HG03520 (cell line): ENCODE results near the gene BCAS3.

Experiments
- ATAC-seq: cut with Tn5 transposase; IDR thresholded peaks from one replicate; pipeline ENCODE4 v1.9.1; 2021; ENCODE audit warnings: mild to moderate bottlenecking, moderate library complexity; ENCODE audit not compliant: unreplicated experiment

The BCAS3 gene

DNA sequence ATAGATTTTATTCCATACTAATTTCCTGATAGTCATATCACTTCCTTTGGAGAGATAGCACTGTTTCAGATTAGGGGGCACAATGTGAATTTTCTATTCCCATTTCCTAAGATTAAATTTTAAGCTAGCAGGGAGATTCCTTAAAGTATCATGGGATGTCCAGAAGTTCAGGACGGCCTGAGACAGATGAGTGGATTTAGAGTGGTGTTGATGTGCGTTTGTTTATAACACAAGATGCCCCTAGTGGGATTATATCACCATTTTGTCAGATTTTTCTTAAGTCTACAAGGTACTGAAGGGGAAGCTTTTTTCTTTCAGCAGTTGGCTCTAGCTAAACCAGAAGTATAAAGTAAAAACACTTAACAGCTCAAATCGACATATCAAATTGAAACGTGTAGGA is 538.4 kb downstream of the BCAS3 start:
- no peak for ATAC-seq

DNA sequence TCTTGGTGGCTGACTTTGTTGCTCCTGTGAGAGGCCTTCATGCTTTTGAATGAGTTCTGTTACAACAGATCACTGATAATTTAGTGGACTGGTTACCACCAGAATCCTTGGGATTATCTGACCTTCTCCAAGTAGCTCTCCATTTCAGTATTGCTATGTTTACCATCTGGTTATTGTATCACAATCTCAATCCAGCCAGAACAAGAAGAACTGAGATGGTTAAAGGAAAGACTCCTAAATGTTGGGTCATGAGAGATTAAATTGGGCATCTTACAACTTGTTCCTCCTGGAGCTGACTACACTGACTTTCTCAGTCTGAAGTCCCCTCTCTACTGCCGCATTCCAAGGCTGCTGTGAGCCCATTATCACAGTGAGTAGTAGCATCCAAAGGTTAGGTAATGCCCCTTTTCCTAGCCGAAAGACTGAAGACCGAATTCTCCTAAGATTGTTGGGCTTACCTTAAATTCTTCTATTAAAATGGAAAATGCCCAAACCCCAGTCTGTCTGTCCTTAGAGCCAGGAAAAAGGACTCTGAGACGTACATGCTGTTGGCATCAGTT is 540.3 kb downstream of the BCAS3 start:
- no peak for ATAC-seq

DNA sequence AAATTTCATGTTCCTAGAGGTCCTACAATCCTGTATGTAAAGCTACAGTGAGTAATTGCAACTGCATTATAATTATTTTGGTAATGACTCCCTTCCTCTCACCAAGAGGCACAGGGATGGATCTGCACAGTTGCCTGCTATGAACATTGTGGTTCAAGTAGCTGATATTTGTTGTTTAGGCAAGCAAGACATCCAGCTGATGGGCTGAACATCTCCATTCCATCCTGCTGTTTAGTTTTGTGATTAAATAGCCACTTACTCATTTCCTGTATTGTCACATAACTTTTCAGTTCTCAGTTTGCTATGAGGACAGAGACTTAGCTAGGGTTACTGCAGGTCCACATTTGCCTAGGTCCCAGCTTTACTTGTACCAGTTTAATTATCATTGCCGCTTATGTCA is 540.8 kb downstream of the BCAS3 start:
- ATAC-seq: no peak

DNA sequence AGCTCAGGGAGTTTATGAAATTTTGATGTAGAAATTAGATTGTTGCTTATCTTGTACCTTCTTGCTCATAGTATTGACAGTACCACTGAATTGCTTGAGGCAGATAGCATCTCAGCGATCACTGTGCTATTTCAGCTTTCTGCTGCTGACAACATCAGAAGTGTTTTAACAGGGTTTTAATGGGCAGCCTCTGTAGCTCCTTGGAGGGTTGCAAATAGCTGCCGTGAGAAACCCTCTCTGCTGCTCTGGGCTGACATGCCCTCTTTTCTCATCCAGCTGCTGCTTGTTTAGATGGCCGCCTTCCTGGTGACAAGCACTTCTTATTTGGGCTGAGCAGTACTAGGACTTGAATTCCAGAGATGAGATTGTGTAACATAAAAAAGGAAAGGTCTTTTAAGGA is 541.8 kb downstream of the BCAS3 start:
- ATAC-seq: no peak

DNA sequence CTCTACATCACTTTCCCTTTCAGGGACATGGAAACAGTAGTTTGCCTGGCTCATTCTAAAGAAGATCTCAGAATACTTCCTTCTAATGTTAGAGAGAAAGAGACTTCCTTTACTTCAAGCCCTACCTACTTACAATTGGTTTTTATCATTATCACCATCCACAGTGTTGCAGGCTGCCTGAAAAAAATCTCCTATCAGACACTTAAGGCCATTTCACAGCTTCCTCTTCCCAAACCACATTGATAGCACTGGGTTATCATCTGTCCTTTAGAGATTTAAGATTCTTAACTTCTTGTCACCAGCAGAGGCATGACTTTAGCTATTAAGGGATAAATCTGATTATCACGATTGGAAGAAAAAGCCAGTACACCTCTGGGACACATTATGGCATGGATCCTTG is 543.5 kb downstream of the BCAS3 start:
- no peak for ATAC-seq

DNA sequence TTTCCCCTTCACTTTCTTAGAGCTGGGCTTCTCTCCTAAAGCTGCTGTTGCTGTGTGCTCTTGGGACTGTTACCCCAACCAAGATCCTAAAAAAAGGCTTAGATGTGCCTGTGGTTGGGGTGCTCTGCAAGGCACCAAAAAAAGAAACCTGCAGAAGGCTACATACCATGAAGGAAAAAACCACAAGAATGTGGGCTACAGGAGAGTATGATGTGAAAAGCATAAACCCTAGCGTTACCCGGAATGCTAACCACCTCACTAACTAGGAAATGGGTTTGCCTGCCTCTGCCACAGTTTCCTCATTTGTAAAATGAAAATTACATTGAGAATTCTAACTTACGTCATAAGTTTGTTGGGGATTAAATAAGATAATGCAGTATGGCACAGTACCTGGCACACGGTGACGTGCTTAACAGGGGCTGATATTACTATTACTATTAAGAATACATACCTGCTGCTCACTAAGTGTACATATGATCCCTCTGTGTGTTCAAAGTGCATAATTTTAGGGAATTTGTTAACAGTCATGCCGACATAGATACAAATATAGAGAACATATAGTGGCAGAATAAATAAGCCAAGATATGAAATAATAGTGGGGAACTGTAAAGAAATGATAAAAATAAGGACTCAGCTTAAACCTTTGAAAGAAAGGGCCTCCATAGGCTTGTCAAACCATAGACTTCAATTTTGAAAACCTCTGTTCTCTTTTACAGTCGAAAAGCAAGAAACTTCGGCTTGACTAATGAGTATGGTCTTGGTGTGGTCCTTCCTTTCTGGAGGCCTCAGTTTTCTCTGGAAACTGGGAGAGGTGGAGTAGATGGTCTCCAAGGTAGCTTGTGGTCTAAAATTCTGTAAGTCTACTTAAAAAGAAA is 544.2 kb downstream of the BCAS3 start:
- ATAC-seq: no peak

DNA sequence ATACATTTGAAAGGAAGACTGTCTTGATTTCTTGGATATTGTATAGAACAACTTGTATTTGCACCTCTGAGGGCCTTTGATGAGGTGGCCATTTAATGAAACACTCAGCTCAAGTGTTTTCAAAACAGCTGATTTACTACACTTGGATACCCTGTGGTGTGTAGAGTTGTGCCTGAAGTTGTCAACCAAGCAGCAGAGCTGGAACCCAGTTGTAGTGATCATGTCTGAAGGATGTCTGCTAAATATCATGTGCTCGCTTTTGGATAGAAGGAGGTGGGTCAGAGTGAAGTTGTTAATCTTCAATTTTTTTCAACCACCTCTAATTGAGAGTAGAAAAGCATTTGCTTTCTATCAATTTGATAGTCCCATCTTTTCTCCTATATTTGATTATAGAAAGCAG is 546.1 kb downstream of the BCAS3 start:
- no peak for ATAC-seq

DNA sequence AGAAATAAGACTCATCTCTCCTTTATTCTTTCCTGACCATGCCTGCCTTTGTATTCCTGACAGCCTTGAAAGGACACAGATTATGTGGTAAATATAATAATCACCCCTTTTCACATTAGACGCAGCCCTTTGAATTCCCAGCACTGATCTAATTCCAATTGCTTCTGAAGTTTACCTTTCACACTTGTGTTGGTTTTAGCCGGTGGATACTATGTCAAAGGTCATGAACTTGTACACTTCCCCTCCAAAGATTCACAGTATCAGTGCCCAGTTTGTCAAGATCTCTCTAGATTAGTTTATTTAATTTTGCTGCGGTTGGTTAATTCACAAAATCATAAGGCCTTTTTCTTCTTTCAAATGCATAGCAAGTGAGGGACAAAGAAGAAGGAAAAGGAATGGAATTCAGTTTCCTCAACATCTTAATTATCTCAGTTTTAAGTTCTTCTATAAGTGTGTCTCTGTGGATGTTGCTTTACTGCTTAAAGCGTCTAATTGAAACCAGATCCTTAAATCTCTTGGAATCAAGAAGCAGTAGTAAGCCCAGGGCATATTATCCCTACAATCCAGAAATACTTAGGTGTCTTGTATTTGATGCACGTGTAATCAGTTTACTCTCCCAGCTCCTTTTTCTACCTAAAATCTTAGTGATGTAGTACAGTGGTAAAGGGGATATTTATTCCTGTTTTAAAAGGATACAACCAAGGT is 547.7 kb downstream of the BCAS3 start:
- no peak for ATAC-seq

DNA sequence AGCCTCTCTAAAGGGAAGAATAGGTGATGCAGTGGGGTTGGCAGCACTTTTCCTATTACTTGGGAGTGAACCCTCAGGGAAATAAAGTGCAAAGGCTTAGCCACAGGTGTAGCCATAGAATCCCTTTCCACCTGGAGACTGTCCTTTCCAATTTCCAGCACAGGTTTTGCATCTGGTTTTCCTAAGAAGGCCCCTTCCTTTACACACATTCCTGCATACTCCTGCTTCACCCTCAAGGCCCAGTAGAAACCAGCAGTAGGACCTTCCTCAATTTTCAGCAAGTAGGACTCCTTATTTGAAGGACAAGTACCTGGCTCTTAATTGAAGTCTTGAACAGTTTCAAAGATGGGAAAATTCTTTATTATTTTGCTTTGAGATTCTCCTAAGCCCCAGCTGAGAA is 550.2 kb downstream of the BCAS3 start:
- ATAC-seq: no peak

DNA sequence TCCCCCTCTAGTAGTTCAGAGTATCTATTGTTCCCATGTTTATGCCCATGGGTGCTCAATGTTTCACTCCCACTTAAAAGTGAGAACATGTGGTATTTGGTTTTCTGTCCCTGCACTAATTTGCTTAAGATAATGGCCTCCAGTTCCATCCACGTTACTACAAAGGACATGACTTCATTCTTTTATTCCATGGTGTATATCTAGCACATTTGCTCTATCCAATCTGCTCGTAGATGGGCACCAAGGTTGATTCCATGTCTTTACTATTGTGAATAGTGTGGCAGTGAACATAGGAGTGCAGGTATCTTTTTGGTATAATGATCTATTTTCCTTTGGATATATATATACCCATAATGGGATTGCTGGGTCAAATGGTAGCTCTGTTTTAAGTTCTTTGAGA is 552.8 kb downstream of the BCAS3 start:
- no peak for ATAC-seq

DNA sequence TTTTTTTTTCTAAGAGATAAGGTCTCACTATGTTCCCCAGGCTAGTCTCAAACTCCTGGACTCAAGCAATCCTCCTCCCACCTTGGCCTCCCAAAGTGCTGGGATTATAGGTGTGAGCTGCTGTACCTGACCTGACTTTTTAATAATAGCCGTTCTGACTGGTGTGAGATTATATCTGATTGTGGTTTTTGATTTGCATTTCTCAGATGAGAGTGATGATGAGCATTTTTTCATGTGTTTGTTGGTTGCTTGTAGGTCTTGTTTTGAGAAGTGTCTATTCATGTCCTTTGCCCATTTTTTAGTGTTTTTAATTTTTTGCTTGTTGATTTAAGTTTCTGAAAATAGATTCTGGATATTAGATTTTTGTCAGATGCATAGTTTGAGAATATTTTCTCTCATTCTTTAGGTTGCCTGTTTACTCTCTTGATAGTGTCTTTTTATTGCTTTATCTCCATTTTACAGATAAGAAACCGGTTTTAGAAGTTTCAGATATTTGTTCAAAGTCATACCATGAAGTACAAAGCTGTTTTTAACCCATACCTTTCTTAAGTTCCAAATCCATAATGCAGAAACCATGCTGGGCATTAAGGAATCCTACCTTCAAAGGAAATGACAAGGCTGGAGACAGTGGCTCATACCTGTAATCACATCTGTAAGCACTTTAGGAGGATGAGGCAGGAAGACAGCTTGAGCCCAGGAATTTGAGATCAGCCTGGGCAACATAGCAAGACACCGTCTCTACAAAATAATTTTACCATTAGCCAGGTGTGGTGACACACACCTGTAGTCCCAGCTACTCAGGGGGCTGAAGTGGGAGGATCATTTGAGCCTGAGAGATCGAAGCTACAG is 553.5 kb downstream of the BCAS3 start:
- no peak for ATAC-seq

DNA sequence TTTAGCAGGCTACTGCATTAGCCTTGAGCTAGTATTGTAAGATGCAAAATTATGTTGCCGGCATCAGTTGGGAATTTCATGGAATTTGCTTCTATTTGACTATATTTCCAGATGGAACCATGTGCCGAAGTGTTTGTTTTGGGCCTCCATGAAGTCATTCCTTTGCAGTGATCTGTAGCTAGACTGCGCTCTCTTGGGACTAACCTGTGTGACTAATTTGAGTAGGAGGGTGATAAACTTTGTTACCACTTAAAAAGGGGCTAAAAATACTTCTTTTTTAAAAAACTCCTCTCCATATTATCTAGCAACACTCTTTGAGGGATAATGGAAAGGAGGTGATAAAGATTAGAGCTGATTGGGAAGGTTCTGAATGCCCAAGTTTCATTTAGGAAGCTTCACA is 555.2 kb downstream of the BCAS3 start:
- ATAC-seq: no peak

DNA sequence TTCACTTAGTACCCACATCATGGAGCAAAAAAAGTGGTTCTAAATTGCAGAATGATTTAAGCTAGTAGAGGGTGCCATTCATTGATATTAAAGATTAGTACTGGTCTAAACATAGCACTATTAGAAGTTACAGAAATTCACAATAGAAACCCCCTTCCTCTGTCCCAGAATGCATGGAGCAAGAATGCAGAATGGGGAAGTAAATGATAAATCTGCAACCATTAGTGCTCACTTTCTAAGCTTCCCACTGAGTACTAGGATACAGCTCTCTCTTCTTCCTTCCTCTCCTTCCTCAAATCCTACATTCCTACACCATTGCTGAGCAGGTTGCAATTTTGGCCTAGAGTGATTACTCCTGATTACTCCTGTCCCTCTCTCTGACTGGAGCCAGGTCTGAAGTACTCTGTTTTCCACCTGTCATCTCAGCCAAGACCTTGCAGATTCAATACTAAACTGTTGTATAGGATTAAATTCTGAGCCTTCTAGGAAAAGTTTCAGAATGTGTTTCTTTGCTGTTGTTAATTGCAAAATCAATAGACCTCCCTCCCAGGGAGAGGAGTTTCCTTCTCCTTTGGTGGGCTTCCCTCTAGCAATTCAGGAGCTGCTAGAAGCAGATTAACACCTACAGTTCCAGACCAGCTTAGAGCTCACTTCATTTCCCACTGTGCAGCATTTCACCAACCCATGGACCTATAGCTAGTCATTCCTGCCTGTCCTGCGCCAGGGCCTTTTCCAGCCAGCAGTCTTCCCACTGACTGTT is 556.5 kb downstream of the BCAS3 start:
- ATAC-seq: no peak

DNA sequence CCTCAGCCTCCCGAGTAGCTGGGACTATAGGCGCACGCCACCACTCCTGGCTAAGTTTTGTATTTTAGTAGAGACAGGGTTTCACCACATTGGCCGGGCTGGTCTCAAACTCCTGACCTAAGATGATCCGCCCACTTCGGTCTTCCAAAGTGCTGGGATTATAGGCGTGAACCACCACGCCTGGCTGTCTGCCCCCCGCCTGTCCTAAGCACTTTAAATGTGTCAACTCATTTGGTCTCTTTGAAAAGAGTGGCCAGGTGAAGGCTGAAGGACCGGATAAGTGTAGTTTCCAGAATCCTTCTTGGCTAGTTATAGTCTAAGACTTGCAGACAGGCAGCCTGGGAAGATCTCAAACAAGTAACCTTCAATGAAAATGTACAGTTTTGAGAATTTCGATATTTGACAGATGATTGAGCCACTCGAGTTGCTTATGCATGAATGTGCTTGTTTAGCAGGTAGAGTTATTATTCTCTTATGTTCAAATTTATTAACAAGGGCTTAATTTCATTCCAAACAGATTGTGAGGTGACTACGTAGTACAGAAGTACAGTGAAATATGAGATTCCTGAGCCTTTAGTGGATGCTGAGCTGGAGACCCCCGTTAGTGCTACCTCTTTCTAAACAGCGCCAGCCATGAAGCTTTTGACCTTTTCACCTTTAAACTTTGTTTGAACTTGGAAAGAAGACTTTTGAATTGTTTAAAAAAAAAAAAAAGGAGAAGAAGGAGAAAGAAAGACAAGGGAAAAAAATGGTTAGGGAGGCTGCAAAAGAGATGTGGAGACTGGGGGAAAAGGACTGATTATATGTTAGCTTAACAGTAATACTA is 557.6 kb downstream of the BCAS3 start:
- no peak for ATAC-seq

DNA sequence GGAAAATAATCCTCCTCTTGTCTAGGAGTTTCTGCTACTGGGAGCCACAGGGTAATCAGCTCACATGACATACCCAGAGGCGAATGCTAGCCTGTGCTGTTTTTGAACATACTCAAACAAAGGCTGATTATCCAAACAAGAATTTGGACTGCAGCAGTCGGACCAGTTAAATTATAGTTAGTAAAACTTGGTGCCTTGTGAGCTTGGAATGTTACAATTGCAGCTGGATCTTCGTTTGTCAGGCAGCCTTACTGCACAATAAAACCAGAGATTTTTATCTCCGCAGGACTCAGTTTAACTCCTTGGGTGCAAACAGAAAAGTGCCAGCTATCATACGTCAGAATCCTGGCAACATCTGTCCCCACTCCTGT is 558.2 kb downstream of the BCAS3 start:
- no peak for ATAC-seq

DNA sequence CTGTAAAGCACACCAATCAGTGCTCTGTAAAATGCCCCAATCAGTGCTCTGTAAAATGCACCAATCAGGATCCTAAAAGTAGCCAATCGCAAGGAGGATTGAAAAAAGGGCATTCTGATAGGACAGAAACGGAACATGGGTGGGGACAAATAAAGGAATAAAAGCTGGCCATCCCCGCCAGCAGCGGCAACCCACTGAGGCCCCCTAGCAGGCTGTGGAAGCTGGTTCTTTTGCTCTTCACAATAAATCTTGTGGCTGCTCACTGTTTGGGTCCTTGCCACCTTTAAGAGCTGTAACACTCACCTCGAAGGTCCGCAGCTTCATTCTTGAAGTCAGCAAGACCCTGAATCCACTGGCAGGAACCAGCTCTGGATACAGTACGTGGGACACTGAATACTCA is 559.6 kb downstream of the BCAS3 start:
- no peak for ATAC-seq

DNA sequence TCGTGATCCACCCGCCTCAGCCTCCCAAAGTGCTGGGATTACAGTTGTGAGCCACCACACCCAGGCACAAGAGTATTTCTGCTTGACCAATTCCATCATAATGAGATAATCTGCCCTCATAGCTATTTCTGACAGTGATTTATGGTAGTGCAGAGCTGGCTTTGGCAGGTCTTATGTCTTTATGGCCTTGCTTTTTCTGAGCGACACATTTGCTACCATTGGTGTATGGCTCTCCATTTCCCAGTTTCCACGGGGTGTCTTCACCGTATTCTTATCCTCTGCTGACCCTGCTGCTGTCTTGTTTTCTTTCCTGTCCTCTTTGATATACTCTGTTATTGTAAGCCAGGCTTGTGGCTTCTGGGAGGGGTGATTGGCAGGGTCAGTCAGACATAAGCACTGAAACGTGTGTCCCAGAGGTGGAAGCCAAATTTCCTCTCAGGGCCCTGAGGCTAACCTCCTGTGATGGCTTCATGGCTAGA is 560.8 kb downstream of the BCAS3 start:
- no peak for ATAC-seq

DNA sequence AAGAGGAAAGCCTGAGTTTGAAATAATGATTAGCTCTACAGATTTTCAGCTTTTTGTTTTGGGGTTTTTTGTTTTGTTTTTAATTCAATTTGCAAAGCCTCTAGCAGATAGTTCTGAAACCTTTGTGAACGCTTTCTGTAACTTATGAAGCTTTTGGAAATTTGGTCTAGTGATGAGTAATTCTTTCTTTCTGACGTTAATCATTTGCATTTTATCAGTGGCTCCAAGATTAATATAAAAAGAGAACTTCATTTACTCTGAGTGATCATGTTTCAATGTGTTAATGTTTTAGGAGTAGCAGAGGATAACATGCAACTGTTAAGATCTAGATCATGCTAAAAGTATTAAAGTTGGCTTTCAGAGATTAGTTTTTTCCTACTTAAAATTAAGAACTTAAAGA is 561.7 kb downstream of the BCAS3 start:
- no peak for ATAC-seq

DNA sequence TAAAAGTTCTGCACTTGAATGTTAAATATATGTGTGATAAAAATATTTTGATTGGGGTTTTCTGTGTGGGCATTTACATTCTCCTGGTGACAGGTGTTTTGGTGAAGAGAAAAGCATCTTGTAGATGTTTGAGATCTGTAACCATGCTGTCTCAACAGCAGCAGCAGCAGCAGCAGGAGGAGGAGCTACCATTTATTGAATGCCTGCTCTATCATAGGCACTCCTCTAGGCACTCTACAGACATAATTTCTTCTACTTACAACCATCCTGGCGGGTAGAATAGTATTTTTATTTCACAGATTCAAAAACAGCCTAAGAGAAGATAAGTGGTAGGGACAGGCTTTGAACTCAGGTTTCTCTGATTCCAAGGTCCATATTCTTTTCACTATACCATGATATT is 562.3 kb downstream of the BCAS3 start:
- ATAC-seq: no peak
